Right lobe of liver (tissue), 6 donors: Measurements from ENCODE around the gene SLC25A47. TPM values are rescaled to one million over a fixed set of nuclear protein-coding genes. Genes with fewer than 3 reads are reported as not detected.

ENCODE experiments used
- ATAC-seq, 4 donors: fragments of 200-7000 bp; cut with Tn5 transposase; one replicate each; pipeline ENCODE4 v1.9.1; 2020; ENCODE audit warnings: mild to moderate bottlenecking in 4 of 4, moderate library complexity in 4 of 4
- DNase-seq, 3 donors: peaks; one replicate each; pipeline ENCODE4 v3.0.0-alpha.2; 2020
- H3K27ac ChIP-seq, 3 donors: fragments of 200-600 bp; one replicate each; pipeline ENCODE4 v1.8.0; 2022
- H3K27me3 ChIP-seq, 2 donors: fragments of 200-600 bp; one replicate each; pipeline ENCODE4 v1.8.0; 2022
- H3K36me3 ChIP-seq, 4 donors: fragments of 200-600 bp; sonication (generic) in 1 of 4; one replicate each; pipeline versions ENCODE4 v1.5.1 to v1.8.0; 2017 to 2022; ENCODE audit warnings: control low read depth in 1 of 4
- H3K4me1 ChIP-seq, 4 donors: fragments of 200-600 bp; sonication (generic) in 1 of 4; one replicate each; pipeline versions ENCODE4 v1.5.1 to v1.8.0; 2017 to 2022; ENCODE audit warnings: control low read depth in 1 of 4
- H3K4me3 ChIP-seq, 3 donors: fragments of 200-600 bp; one replicate each; pipeline ENCODE4 v1.8.0; 2022
- H3K9me3 ChIP-seq, 4 donors: fragments of 200-600 bp; sonication (generic) in 1 of 4; one replicate each; pipeline versions ENCODE4 v1.5.1 to v1.8.0; 2017 to 2022; ENCODE audit warnings: control low read depth in 1 of 4
- POLR2A ChIP-seq: fragments of 450-650 bp; IDR thresholded peaks from one replicate; pipeline ENCODE4 v1.6.1; 2017; ENCODE audit warnings: antibody characterized with exemption, mild to moderate bottlenecking
- WGBS: methylation state at CpG from one replicate; pipeline ENCODE4 v1.1.6; 2018; ENCODE audit warnings: low coverage, low lambda C conversion rate; ENCODE audit not compliant: insufficient coverage; ENCODE audit errors: missing lambda C conversion rate; 5-methylcytosine and 5-hydroxymethylcytosine counted together
- intact Hi-C, 2 donors: fragments of 100-400 bp; cut with DNase I; formaldehyde crosslinking; loops; one replicate each; pipeline versions ENCODE4 v1.11.2 to v1.14.1; 2022
- total RNA-seq, 6 experiments: library from RNA; depleted of rRNA in 2 of 6; stranded (reverse); fragments of >200 nt in 2 of 6; fragmentation: NEBNext Ultra II Directional in 3 of 6; extraction: Animal tissue kit (Norgen Biotek cat#: 25700) in 3 of 6; gene quantifications; one replicate each; pipeline versions ENCODE4 v1.1.0 to v1.2.4, GENCODE V29; 2016 to 2023
- TF ChIP-seq, protein P1 (sequence below), 4 donors: fragments of 200-600 bp in 3 of 4; fragments of 450-650 bp in 1 of 4; IDR thresholded peaks; one replicate each; pipeline versions ENCODE4 v1.5.1 to v1.8.0; 2016 to 2022; ENCODE audit warnings: antibody characterized with exemption in 4 of 4, mild to moderate bottlenecking in 2 of 4
- donor health status: DM: no; HTN: yes; CAD: no.
- donor health status: DM: no; HTN: no; CAD: no.
- donor health status: DM: no; HTN: no; CAD: no.
- donor health status: DM: no; HTN: yes; CAD: no.
- donor health status: DM: no; HTN: yes; CAD: no.

SLC25A47 gene
- total RNA-seq, 6 experiments from 2014 or later = 74.8 to 378 (median 229) TPM

DNA sequence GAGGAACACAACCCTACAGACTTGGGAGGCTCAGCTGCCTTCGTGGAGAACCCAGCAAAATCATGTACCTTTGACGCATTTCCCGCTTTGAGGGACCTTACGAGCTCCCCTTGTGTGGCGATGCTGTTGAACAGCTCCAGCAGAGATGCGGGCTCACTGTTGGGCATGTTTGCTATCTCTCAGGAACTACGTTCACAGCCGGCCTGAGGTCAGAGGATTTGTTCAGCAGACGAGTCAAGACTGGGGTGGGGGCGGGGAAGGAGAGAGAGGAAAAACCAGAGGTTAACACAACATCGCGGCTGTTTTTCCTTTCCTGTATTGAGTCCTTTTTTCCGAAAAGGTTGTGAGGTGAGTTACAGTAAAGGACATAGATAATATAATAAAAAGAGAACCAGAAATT is 45.9 kb downstream of the SLC25A47 start:
- Histone ChIP-seq H3K9me3 (no peaks in the 10 kb centered on the region), H3K4me3 (no peak overlapping the region), H3K27me3 (no peaks in the 10 kb centered on the region), H3K36me3 (peaks cover 0 to 9% (median 6%) of the 10 kb centered on the region in 4 donors), H3K27ac (peak overlapping the region in 1 of 3 donors; percentile 13), H3K4me1 (no peaks in the 10 kb centered on the region)
- TF ChIP-seq, protein P1, sequence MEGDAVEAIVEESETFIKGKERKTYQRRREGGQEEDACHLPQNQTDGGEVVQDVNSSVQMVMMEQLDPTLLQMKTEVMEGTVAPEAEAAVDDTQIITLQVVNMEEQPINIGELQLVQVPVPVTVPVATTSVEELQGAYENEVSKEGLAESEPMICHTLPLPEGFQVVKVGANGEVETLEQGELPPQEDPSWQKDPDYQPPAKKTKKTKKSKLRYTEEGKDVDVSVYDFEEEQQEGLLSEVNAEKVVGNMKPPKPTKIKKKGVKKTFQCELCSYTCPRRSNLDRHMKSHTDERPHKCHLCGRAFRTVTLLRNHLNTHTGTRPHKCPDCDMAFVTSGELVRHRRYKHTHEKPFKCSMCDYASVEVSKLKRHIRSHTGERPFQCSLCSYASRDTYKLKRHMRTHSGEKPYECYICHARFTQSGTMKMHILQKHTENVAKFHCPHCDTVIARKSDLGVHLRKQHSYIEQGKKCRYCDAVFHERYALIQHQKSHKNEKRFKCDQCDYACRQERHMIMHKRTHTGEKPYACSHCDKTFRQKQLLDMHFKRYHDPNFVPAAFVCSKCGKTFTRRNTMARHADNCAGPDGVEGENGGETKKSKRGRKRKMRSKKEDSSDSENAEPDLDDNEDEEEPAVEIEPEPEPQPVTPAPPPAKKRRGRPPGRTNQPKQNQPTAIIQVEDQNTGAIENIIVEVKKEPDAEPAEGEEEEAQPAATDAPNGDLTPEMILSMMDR (IDR thresholded peaks at IDR 0.05) = no peak
- TF ChIP-seq POLR2A = no peak
- 80% methylated on average over 7 of the region's 13 CpGs for WGBS
- ATAC-seq = peak; percentile 61 to 84 (median 71)
- intact Hi-C loops = no loop called here
- DNase-seq = peak in 1 of 3 donors; percentile 55

DNA sequence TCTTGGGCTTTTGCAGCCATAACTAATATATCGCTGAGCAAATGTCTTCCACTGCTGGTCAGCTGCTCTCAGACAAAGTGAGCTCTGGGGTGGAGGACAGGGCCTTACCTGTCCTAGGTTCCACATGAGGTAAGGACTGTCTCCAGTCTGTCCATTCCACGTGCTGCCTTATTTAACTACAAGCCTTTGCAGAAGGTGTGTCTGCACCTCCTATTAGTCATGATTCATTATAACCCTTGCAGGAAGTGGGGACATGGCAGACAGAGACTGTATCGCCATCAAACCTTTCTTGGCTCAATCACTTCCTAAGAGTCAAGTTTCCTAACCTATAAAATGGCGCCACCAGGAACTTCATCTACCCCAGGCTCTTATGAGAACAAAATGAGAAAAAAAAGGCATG is 46.9 kb downstream of the SLC25A47 start:
- H3K27ac ChIP-seq = no peak overlapping the region
- ATAC-seq = no peak
- H3K27me3 ChIP-seq = no peaks in the 10 kb centered on the region
- intact Hi-C loops = loop anchor here in 1 of 2 donors (10.0 kb wide), 1 partner anchor 65 kb away; the partner anchor contains the start of gene SLC25A29
- H3K36me3 ChIP-seq = peaks cover 0 to 9% (median 3%) of the 10 kb centered on the region in 4 donors
- H3K4me3 ChIP-seq = no peak overlapping the region
- TF ChIP-seq, protein P1 (IDR thresholded peaks at IDR 0.05) = no peak
- no peak for TF ChIP-seq POLR2A
- H3K4me1 ChIP-seq = peaks cover 0 to under 1% (median 0%) of the 10 kb centered on the region in 4 donors
- no peak for DNase-seq
- 79% methylated on average over 3 of the region's 4 CpGs for WGBS
- H3K9me3 ChIP-seq = no peaks in the 10 kb centered on the region

DNA sequence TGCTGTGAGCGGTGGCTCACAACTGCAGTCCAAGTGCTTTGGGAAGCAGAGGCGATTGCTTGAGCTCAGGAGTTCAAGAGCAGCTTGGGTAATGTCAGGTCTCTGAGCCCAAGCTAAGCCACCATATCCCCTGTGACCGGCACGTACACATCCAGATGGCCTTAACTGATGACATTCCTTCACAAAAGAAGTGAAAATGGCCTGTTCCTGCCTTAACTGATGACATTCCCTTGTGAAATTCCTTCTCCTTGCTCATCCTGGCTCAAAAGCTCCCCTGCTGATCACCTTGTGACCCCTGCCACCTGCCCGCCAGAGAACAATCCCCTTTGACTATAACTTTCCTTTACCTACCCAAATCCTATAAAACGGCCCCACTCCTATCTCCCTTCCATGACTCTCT is 48.6 kb downstream of the SLC25A47 start:
- Histone ChIP-seq H3K27me3 (no peaks in the 10 kb centered on the region), H3K9me3 (no peaks in the 10 kb centered on the region), H3K4me3 (no peak overlapping the region), H3K27ac (no peak overlapping the region), H3K36me3 (peaks cover 0 to 4% (median 1%) of the 10 kb centered on the region in 4 donors), H3K4me1 (peaks cover 0 to 5% (median 2%) of the 10 kb centered on the region in 4 donors)
- intact Hi-C loops = loop anchor here in 1 of 2 donors (10.0 kb wide), 1 partner anchor 67 kb away; the partner anchor contains the start of gene SLC25A29
- DNase-seq (no peak), ATAC-seq (no peak)
- 73% methylated on average over 4 of the region's 6 CpGs for WGBS
- TF ChIP-seq POLR2A = no peak

DNA sequence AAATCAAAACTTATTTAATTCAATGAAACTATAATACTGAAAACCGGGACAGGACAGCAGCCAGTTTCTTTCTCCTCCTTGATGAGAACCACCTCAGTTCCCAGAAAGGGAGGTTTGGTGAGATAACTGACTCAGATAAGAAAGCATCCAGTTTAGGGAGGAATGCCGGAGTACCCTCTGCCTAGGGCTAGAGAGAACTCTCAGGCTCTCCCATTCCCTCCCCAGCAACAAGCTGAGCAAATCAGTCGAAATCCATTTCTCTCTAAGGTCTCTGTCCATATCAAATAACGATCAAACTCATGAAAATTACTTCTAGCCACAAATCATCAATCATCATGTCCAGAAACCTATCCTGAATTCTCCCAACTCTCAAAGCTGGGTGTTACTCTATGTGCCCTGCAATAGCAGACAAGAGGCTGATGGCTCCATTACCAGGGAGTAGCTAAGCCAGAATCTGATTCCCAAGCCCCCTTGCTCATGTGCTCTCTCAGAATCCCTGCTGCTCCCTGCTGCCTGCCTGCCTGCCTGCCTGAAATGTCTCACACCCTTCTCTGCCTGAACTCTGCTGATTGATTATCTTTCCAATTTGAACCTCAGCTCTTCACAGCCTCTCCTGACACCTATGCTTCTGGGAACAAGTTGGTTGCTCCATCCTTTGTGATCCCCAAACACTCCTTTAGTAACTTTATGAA is 49.4 kb downstream of the SLC25A47 start:
- H3K9me3 ChIP-seq = no peaks in the 10 kb centered on the region
- DNase-seq = no peak
- H3K27me3 ChIP-seq = no peaks in the 10 kb centered on the region
- WGBS = 76% methylated on average over 2 of the region's 4 CpGs
- H3K27ac ChIP-seq = peak overlapping the region in 1 of 3 donors; percentile 22
- no peak for TF ChIP-seq POLR2A
- TF ChIP-seq, protein P1 (IDR thresholded peaks at IDR 0.05) = no peak
- no peak overlapping the region for H3K4me3 ChIP-seq
- peaks cover 0 to 4% (median under 1%) of the 10 kb centered on the region in 4 donors for H3K36me3 ChIP-seq
- intact Hi-C loops = loop anchor here in 1 of 2 donors (10.0 kb wide), 1 partner anchor 68 kb away; the partner anchor contains the start of gene SLC25A29
- H3K4me1 ChIP-seq = peaks cover 0 to 12% (median 2%) of the 10 kb centered on the region in 4 donors
- ATAC-seq = no peak

DNA sequence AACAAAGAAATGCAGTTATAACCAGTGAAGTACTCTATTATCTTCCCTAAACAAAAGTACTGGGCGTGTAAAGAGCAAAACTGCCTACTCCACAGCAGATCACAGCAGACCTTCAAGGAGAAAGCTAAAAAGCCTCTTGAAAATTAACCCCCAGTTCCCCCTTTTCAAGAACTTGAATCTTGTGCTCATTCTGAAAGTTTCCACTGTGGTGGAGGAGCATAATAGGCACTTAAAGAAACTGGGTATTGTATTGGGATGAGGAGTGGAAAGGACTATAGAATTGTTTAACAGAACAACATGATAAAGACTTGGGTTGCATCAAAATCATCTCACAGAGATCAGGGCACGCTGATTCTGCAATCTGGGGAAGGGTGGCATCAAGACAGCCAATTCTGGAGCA is 51.1 kb downstream of the SLC25A47 start:
- intact Hi-C loops = loop anchor here in 1 of 2 donors (10.0 kb wide), 1 partner anchor 69 kb away; the partner anchor contains the start of gene SLC25A29
- H3K27me3 ChIP-seq = no peaks in the 10 kb centered on the region
- peak overlapping the region in 2 of 3 donors; percentile 68 to 82 for H3K27ac ChIP-seq
- 51% methylated on average over 2 of the region's 2 CpGs for WGBS
- peaks cover 0 to 18% (median 2%) of the 10 kb centered on the region in 4 donors for H3K4me1 ChIP-seq
- DNase-seq (no peak), ATAC-seq (no peak)
- no peaks in the 10 kb centered on the region for H3K9me3 ChIP-seq
- no peak for TF ChIP-seq POLR2A
- TF ChIP-seq, protein P1 (IDR thresholded peaks at IDR 0.05) = no peak
- peak overlapping the region in 1 of 3 donors; percentile 68 for H3K4me3 ChIP-seq
- H3K36me3 ChIP-seq = no peaks in the 10 kb centered on the region
